Measurements from ENCODE around the gene LDHAL6B.

LDHAL6B gene

DNA sequence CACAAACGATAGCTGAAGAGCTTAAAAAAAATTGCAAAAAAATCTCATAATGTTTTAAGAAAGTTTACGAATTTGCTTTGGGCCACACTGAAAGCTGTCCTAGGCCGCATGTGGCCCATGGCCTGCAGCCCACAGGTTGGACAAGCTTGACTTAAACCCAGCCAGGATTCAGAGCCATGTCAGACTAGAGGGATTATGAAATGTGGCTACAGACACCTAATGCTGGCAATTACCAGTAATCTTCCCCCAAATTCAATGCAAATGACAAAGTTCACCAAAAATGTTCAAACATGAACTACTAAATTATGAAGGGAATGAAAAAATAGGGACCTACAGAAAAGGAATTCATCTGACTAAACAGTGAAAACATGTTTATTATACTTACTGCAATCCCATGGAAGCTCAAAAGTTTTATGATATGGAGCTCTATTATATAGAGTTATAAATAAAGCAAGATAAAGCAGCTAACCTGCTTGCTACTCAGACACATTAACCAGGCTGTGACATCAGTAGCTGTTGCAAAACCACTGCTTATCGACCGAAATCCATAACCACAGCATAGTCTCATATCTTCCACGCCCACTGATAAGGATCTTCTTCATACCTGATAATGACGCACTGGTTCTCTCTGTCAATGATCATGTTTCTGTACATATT is 49.2 kb downstream of the LDHAL6B start:
- DNase-seq, result peak; percentile 76

- DNase-seq, result no peak
Observed at GRCh38 chr15:59256482-59256881, 49.8 kb downstream of the LDHAL6B start.

DNA sequence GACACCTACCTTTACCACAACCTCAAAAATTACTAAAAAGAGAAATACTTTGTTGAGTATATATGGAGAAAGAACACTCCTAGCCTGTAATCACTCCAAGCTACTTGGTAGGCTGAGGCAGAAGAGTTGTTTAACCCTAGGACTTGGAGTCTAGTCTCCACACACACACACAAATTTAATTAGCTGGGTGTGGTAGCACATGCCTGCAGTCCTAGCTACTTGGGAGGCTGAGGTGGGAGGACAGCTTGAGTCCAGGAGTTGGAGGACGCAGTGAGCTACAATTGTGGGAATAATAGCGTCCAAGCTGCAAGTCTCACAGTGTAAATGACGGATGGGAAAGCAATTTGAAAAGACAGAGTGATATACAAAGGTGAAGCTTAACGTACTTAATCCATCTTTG is 50.5 kb downstream of the LDHAL6B start:
- no peak for DNase-seq

Measured in activated CD4-positive, alpha-beta T cell treated with anti-CD3 and anti-CD28 coated beads, Interleukin-10, Interleukin-2, amounts not matched to agents 100 ng/mL and 50 ng/mL, durations not matched to agents 16 hours and 8 hours (primary cell).